ENCODE measurements around the gene DCDC2C.

DCDC2C gene

DNA sequence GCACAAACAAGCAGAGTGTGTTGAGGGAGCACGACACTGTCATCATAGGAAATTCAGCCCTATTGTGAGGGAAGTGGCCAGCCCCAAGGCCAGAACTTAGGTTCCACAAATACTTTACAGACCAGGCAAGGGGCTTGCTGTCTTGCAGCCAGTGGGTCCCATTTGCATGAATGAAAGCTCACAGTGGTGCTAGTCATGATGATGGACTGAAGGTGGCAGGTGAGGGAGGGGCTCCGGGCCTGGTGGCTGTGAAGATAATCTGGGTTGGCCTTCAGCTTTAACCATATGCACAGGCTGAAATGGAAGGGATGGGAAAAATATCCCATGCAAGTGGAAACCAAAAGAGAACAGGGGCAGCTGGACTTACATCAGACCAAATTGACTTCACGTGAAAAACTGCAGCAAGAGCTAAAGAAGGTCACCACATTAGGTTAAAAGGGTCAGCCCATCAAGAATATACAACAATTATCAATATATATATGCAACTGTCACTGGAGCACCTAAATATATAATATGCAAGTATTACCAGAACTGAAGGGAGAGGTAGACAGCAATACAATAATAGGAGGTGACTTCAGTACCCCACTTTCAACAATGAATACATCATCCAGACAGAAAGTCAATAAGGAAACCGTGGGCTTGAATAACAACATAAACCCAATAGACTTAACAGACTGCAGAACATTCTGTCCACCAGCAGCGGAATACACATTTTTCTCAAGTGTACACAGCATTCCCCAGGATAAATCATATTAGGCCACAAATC lies 39.6 kb downstream of the DCDC2C start:
- DNase-seq (ENCODE audit: low read depth) = no peak
- no peak overlapping the region for H3K4me3 ChIP-seq (ENCODE audit: low read depth, low read length)
- TF ChIP-seq, protein P1, sequence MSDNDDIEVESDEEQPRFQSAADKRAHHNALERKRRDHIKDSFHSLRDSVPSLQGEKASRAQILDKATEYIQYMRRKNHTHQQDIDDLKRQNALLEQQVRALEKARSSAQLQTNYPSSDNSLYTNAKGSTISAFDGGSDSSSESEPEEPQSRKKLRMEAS (IDR thresholded peaks at IDR 0.05; ENCODE audit: low read depth, low read length) = no peak
- TF ChIP-seq MYC (IDR thresholded peaks at IDR 0.05; ENCODE audit: low read depth, low read length) (no peak), POLR2A (IDR thresholded peaks at IDR 0.05; ENCODE audit: extremely low read depth, insufficient read length) (no peak)
- TF ChIP-seq, protein P2, sequence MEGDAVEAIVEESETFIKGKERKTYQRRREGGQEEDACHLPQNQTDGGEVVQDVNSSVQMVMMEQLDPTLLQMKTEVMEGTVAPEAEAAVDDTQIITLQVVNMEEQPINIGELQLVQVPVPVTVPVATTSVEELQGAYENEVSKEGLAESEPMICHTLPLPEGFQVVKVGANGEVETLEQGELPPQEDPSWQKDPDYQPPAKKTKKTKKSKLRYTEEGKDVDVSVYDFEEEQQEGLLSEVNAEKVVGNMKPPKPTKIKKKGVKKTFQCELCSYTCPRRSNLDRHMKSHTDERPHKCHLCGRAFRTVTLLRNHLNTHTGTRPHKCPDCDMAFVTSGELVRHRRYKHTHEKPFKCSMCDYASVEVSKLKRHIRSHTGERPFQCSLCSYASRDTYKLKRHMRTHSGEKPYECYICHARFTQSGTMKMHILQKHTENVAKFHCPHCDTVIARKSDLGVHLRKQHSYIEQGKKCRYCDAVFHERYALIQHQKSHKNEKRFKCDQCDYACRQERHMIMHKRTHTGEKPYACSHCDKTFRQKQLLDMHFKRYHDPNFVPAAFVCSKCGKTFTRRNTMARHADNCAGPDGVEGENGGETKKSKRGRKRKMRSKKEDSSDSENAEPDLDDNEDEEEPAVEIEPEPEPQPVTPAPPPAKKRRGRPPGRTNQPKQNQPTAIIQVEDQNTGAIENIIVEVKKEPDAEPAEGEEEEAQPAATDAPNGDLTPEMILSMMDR (IDR thresholded peaks at IDR 0.05; ENCODE audit: low read depth, low read length) = no peak

DNA sequence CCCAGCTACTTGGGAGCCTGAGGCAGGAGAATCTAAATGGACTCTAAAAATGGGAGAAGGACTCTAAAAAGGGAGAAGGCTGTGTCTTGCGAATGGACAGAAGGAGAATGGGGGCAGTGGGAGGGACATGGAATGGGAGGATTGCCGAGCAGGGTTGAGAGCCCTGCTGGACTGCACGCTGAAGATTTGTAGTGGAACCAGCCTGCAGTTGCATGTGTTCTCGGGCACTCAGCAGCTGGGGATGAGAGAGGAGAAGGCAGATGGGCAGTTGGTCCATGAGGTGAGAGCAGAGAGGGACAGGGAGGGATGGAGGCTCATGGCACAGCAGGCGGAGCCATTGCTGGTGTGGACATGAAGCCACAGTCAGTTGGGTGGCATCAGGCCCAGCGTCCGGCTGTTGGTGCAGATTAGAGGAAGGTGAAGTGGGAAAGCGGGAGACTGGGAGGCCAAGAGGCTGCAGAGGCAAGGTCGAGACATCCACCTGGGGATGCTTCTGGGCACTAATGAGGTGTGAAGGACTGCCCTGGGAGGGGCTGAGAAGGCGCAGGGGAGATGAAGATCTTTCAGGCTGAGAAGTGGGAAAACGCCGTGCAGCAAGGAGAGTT lies 40.7 kb downstream of the DCDC2C start:
- DNase-seq (ENCODE audit: low read depth) = no peak
- TF ChIP-seq, protein P1 (IDR thresholded peaks at IDR 0.05; ENCODE audit: low read depth, low read length) = no peak
- H3K4me3 ChIP-seq (ENCODE audit: low read depth, low read length) = no peak overlapping the region

DNA sequence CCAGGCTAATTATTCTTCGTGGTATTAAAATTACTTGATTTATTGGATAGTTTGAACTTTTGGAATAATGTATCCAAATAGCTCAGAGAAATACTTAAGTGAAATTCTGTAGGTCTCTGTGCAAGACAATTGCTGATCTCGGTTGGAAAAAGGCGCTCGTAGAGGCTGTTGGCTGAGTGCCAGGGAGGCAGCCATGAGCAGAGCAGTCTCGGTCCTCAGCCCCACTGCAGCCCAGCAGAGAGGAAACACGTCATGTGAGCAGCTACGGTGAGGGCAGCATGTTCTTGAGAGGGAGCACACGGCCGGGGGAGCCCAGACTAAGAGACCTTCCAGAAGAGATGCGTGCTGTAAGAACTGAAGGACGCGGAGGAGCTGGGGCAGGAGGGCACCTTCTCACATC lies 42.5 kb downstream of the DCDC2C start:
- DNase-seq (ENCODE audit: low read depth) = no peak
- TF ChIP-seq, protein P1 (IDR thresholded peaks at IDR 0.05; ENCODE audit: low read depth, low read length) = no peak
- no peak for TF ChIP-seq POLR2A (IDR thresholded peaks at IDR 0.05; ENCODE audit: extremely low read depth, insufficient read length)
- TF ChIP-seq, protein P2 (IDR thresholded peaks at IDR 0.05; ENCODE audit: low read depth, low read length) = no peak
- TF ChIP-seq MYC (IDR thresholded peaks at IDR 0.05; ENCODE audit: low read depth, low read length) = no peak
- no peak overlapping the region for H3K4me3 ChIP-seq (ENCODE audit: low read depth, low read length)

DNA sequence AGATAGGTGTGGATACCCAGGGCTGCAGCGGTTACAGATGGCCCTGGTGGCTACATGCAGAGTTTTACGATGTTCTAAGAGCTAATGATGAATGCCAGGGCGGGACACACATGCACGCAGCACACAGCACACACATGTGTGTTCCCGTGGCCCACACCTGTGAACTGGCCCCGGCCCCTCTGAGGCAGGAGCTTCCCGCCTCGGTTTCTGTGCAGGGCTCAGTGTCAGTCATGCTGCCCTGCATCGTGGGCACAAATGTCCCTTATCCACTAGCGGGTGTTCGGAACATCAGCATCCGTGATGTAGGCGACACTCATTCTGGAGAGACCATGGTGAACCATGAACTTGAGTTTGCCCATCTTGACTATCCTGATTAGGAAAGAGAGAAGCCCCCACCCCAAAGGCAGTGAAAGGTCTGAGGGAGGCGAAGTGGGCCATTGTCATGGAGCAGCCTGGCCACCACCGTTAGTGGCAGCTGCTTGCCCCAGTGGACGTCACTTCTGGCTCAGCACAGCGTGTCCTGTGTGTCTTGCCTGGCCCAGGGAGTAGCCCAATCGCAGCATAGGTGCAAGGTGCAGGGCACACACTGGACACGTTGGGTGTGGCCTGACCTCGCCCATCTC lies 43.8 kb downstream of the DCDC2C start:
- H3K4me3 ChIP-seq (ENCODE audit: low read depth, low read length) = no peak overlapping the region
- TF ChIP-seq, protein P1 (IDR thresholded peaks at IDR 0.05; ENCODE audit: low read depth, low read length) = no peak
- no peak for DNase-seq (ENCODE audit: low read depth)

DNA sequence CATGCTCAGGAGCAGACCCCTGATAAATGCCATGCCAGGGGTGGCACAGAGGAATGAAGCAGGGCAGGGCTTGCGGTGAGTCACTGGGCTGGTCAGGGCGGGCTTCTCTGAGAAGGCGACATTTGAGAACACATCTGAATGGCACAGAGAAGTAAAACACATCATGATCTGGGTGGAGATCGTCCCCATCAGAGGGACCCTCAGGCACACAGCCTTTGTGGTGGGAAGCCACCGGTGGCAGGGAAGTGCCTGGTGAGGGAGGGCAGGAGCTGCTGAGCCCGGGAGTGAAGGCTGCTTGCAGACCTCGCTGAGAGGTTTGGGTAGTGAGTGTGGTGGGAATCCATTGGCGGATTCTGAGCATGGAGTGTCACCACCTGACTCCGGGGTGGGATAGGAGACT lies 44.5 kb downstream of the DCDC2C start:
- no peak overlapping the region for H3K4me3 ChIP-seq (ENCODE audit: low read depth, low read length)
- DNase-seq (ENCODE audit: low read depth) = no peak
- TF ChIP-seq MYC (IDR thresholded peaks at IDR 0.05; ENCODE audit: low read depth, low read length) = no peak
- TF ChIP-seq, protein P1 (IDR thresholded peaks at IDR 0.05; ENCODE audit: low read depth, low read length) = no peak
- no peak for TF ChIP-seq POLR2A (IDR thresholded peaks at IDR 0.05; ENCODE audit: extremely low read depth, insufficient read length)
- TF ChIP-seq, protein P2 (IDR thresholded peaks at IDR 0.05; ENCODE audit: low read depth, low read length) = no peak

DNA sequence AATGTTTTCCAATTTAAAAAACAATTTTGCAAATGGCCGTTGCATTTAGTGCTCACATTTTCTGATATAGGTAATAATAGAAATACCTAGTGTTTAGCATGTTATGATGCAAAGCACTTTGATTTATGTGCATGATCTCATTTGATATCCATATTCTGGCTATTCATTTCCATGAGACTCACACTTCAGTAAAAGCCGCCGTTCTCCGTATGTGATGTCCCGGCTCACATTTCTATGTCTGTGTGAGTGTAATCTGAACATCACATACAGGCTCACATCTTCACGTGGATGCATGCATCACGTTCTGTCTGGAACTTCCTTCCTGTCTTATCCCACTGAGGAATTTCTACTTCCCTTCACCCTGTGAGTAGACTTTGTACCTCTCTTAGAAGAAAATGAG lies 45.8 kb downstream of the DCDC2C start:
- no peak for TF ChIP-seq MYC (IDR thresholded peaks at IDR 0.05; ENCODE audit: low read depth, low read length)
- TF ChIP-seq, protein P2 (IDR thresholded peaks at IDR 0.05; ENCODE audit: low read depth, low read length) = no peak
- TF ChIP-seq, protein P1 (IDR thresholded peaks at IDR 0.05; ENCODE audit: low read depth, low read length) = no peak
- no peak for TF ChIP-seq POLR2A (IDR thresholded peaks at IDR 0.05; ENCODE audit: extremely low read depth, insufficient read length)
- H3K4me3 ChIP-seq (ENCODE audit: low read depth, low read length) = no peak overlapping the region
- DNase-seq (ENCODE audit: low read depth) = no peak

Measured in NB4 (cell line).